HepG2 (cell line): ENCODE measurements around the gene NOTUM. TPM values are rescaled to one million over a fixed set of nuclear protein-coding genes. Genes with fewer than 3 reads are reported as not detected.

Experiments
- ATF7-NPFF ChIP-seq: sonication (generic); formaldehyde crosslinking; IDR thresholded peaks from 2 replicates; pipeline ENCODE4 v1.8.1; 2023; ENCODE audit warnings: mild to moderate bottlenecking, low read depth, missing genetic modification reagents, moderate library complexity
- CREB1 ChIP-seq, 2 experiments: fragments of 450-650 bp in 1 of 2; IDR thresholded peaks; 2 replicates each; pipeline ENCODE4 v1.6.1; 2016 to 2017; ENCODE audit warnings: control low read depth in 1 of 2, mild to moderate bottlenecking in 1 of 2, missing compliant biosample characterization in 1 of 2, missing genetic modification characterization in 1 of 2
- CREBL2 ChIP-seq: sonication (generic); formaldehyde crosslinking; IDR thresholded peaks from 2 replicates; pipeline ENCODE4 v1.8.1; 2023; ENCODE audit warnings: missing genetic modification reagents, mild to moderate bottlenecking, borderline replicate concordance
- DMAP1 ChIP-seq: IDR thresholded peaks from 2 replicates; pipeline ENCODE4 v1.6.1; 2016
- DNMT3B ChIP-seq: conservative IDR thresholded peaks from 2 replicates; pipeline ENCODE4 v1.6.1; 2016; ENCODE audit warnings: missing biosample characterization, control low read depth
- GLI4 ChIP-seq: sonication (generic); formaldehyde crosslinking; IDR thresholded peaks from 2 replicates; pipeline ENCODE4 v1.5.1; 2020; ENCODE audit warnings: missing genetic modification reagents, mild to moderate bottlenecking, moderate library complexity, borderline replicate concordance
- GTF2F1 ChIP-seq: fragments of 150-350 bp; IDR thresholded peaks from 2 replicates; pipeline ENCODE4 v1.6.1; 2014; ENCODE audit warnings: low read length
- HDAC2 ChIP-seq: sonication (generic); formaldehyde crosslinking; IDR thresholded peaks from 2 replicates; pipeline ENCODE4 v1.4.0; 2020; ENCODE audit warnings: missing genetic modification reagents
- HNRNPK ChIP-seq: fragments of 200-400 bp; formaldehyde crosslinking; IDR thresholded peaks from 2 replicates; pipeline ENCODE4 v1.6.1; 2018; ENCODE audit warnings: low read length, low read depth, moderate library complexity, mild to moderate bottlenecking; ENCODE audit not compliant: poor library complexity, severe bottlenecking
- MAFF ChIP-seq: IDR thresholded peaks from 2 replicates; pipeline ENCODE4 v1.6.1; 2011; ENCODE audit warnings: low read depth, low read length, improper control_type of control experiment
- MED1 ChIP-seq: sonication (generic); formaldehyde crosslinking; IDR thresholded peaks from 2 replicates; pipeline ENCODE4 v1.4.0; 2020; ENCODE audit warnings: missing genetic modification reagents
- MXD1 ChIP-seq: sonication (generic); formaldehyde crosslinking; IDR thresholded peaks from 2 replicates; pipeline ENCODE4 v1.4.0; 2020; ENCODE audit warnings: mild to moderate bottlenecking, missing genetic modification reagents
- PAWR ChIP-seq: sonication (generic); formaldehyde crosslinking; IDR thresholded peaks from 2 replicates; pipeline ENCODE4 v1.4.0; 2020; ENCODE audit warnings: missing genetic modification reagents, mild to moderate bottlenecking, borderline replicate concordance
- PITX1 ChIP-seq: sonication (generic); formaldehyde crosslinking; IDR thresholded peaks from 2 replicates; pipeline ENCODE4 v1.5.1; 2020; ENCODE audit warnings: mild to moderate bottlenecking, missing genetic modification reagents
- SCMH1 ChIP-seq: sonication (generic); formaldehyde crosslinking; IDR thresholded peaks from 2 replicates; pipeline ENCODE4 v1.9.0; 2021; ENCODE audit warnings: missing genetic modification reagents, mild to moderate bottlenecking, borderline replicate concordance
- SSRP1 ChIP-seq: IDR thresholded peaks from 2 replicates; pipeline ENCODE4 v1.6.1; 2016; ENCODE audit warnings: control low read depth
- TOPORS ChIP-seq: sonication (generic); formaldehyde crosslinking; IDR thresholded peaks from 2 replicates; pipeline ENCODE4 v1.8.0; 2023; ENCODE audit warnings: mild to moderate bottlenecking, missing genetic modification reagents
- ZHX2 ChIP-seq, 2 experiments: sonication (generic) in 1 of 2; formaldehyde crosslinking in 1 of 2; IDR thresholded peaks; 2 replicates each; pipeline versions ENCODE4 v1.6.1 to v1.9.0; 2014 to 2022; ENCODE audit warnings: antibody characterized with exemption in 1 of 2, borderline replicate concordance in 1 of 2, inconsistent platforms in 1 of 2, low read depth in 1 of 2, missing genetic modification reagents in 1 of 2
- ZNF446 ChIP-seq: sonication (generic); formaldehyde crosslinking; IDR thresholded peaks from 2 replicates; pipeline ENCODE4 v1.5.0; 2020; ENCODE audit warnings: mild to moderate bottlenecking, missing genetic modification reagents
- ZNF451 ChIP-seq: sonication (generic); formaldehyde crosslinking; IDR thresholded peaks from 2 replicates; pipeline ENCODE4 v1.5.0; 2020; ENCODE audit warnings: mild to moderate bottlenecking, missing genetic modification reagents
- ZNF570 ChIP-seq: sonication (generic); formaldehyde crosslinking; IDR thresholded peaks from 2 replicates; pipeline ENCODE4 v1.4.0; 2020; ENCODE audit warnings: mild to moderate bottlenecking, missing genetic modification reagents, borderline replicate concordance
- ZNF773 ChIP-seq: sonication (generic); formaldehyde crosslinking; IDR thresholded peaks from 2 replicates; pipeline ENCODE4 v1.4.0; 2020; ENCODE audit warnings: missing genetic modification reagents, borderline replicate concordance
- ZNF83 ChIP-seq: sonication (generic); formaldehyde crosslinking; IDR thresholded peaks from 2 replicates; pipeline ENCODE4 v1.4.0; 2020; ENCODE audit warnings: missing genetic modification reagents, mild to moderate bottlenecking, borderline replicate concordance
- polyA plus RNA-seq, 8 experiments: library from polyadenylated mRNA; depleted of rRNA in 3 of 8; stranded (reverse) in 7 of 8; unstranded in 1 of 8; fragments of >200 nt; fragmentation: Illumina TruSeq in 4 of 8; extraction: Trizol in 4 of 8; gene quantifications; 2 replicates each; pipeline versions ENCODE4 v1.2.1 to v1.2.3, GENCODE V29; 2011 to 2016; ENCODE audit warnings: low read depth in 4 of 8, missing spikeins in 1 of 8, mixed read lengths in 1 of 8; ENCODE audit not compliant: insufficient read depth in 1 of 8
- total RNA-seq, 5 experiments: library from RNA; depleted of rRNA; stranded (reverse); fragments of >200 nt; fragmentation: Illumina TruSeq; extraction: Trizol; gene quantifications; 2 replicates each; pipeline ENCODE4 v1.2.3, GENCODE V29; 2016; ENCODE audit warnings: low read depth in 1 of 5

NOTUM gene
- total and polyA plus RNA-seq, 2 of the 13 experiments (the other 11 are each of a cell fraction or from before 2014, with no cell fraction given) = 150 to 160 TPM

GRCh38 chr17:81995463-81996231, 34.7 kb upstream of the NOTUM start (continued):
- TF ChIP-seq ZHX2 (IDR thresholded peaks at IDR 0.05; ENCODE audit: low read depth) (no peak; the same call in 1 of the 2 replicates), ZHX2 (CRISPR knock-in tag; IDR thresholded peaks at IDR 0.05; ENCODE audit: borderline replicate concordance) (no peak), GLI4 (CRISPR knock-in tag) (peak; percentile 88; the same call in 1 of the 2 replicates), ATF7-NPFF (CRISPR knock-in tag) (peak; percentile 85; the same call in 1 of the 2 replicates), ZNF83 (CRISPR knock-in tag) (0 out of 2 replicates have a peak, but pooled peaks have one; percentile 21), ZNF773 (CRISPR knock-in tag) (peak; percentile 81; the same call in 1 of the 2 replicates), DMAP1 (CRISPR knock-in tag) (peak; percentile 81), CREBL2 (CRISPR knock-in tag) (peak; percentile 84; the same call in 1 of the 2 replicates), PAWR (CRISPR knock-in tag) (no peak), DNMT3B (CRISPR knock-in tag) (no peak), MAFF (no peak), PITX1 (CRISPR knock-in tag) (no peak; the same call in 1 of the 2 replicates), HNRNPK (peak; percentile 66), MXD1 (peak; percentile 86), CREB1 (IDR thresholded peaks at IDR 0.05) (0 out of 2 replicates have a peak, but pooled peaks have one; percentile 6), CREB1 (CRISPR knock-in tag; IDR thresholded peaks at IDR 0.05) (no peak), GTF2F1 (no peak), ZNF446 (peak; percentile 88; the same call in 1 of the 2 replicates), SSRP1 (peak; percentile 97; the same call in 1 of the 2 replicates), MED1 (peak; percentile 68), SCMH1 (no peak), TOPORS (no peak; the same call in 1 of the 2 replicates), HDAC2 (CRISPR knock-in tag) (peak; percentile 57; the same call in 1 of the 2 replicates), ZNF570 (CRISPR knock-in tag) (no peak), ZNF451 (CRISPR knock-in tag) (peak; percentile 87; the same call in 1 of the 2 replicates)
